H9 (cell line): ENCODE data around the gene NUDT8. TPM values are rescaled to one million over a fixed set of nuclear protein-coding genes. Genes with fewer than 3 reads are reported as not detected.
A peak's percentile ranks its signal among the peaks of the same experiment; 100 is the strongest.

Source experiments
- DNase-seq: peaks from one replicate; pipeline ENCODE4 v3.0.0-alpha.2; 2017
- H2AFZ ChIP-seq: one replicate; pipeline ENCODE4 v1.6.1; 2013; ENCODE audit warnings: mild to moderate bottlenecking, low read length, control low read depth, moderate library complexity
- H2AK5ac ChIP-seq: 2 replicates; pipeline ENCODE4 v1.6.1; 2013; ENCODE audit warnings: low read length, control low read depth, mixed read lengths; ENCODE audit not compliant: insufficient read length
- H2BK120ac ChIP-seq: one replicate; pipeline ENCODE4 v1.6.1; 2013; ENCODE audit warnings: low read depth, mild to moderate bottlenecking, low read length, control low read depth, inconsistent platforms; ENCODE audit not compliant: poor library complexity, severe bottlenecking
- H2BK12ac ChIP-seq: 2 replicates; pipeline ENCODE4 v1.6.1; 2013; ENCODE audit warnings: low read length, control low read depth, mixed read lengths, low read depth; ENCODE audit not compliant: insufficient read length
- H2BK15ac ChIP-seq: 2 replicates; pipeline ENCODE4 v1.6.1; 2013; ENCODE audit warnings: low read depth, low read length, control low read depth
- H2BK20ac ChIP-seq: one replicate; pipeline ENCODE4 v1.6.1; 2013; ENCODE audit warnings: low read depth, mild to moderate bottlenecking, low read length, control low read depth, inconsistent platforms; ENCODE audit not compliant: poor library complexity, severe bottlenecking
- H2BK5ac ChIP-seq: 2 replicates; pipeline ENCODE4 v1.6.1; 2013; ENCODE audit warnings: low read length, control low read depth, mixed read lengths; ENCODE audit not compliant: insufficient read length
- H3K14ac ChIP-seq: 2 replicates; pipeline ENCODE4 v1.6.1; 2013; ENCODE audit warnings: low read length, control low read depth; ENCODE audit not compliant: insufficient read depth
- H3K18ac ChIP-seq: 2 replicates; pipeline ENCODE4 v1.6.1; 2013; ENCODE audit warnings: low read depth, mild to moderate bottlenecking, mixed read lengths, low read length, control low read depth; ENCODE audit not compliant: insufficient read length
- H3K23ac ChIP-seq: 2 replicates; pipeline ENCODE4 v1.6.1; 2013; ENCODE audit warnings: low read length, control low read depth, mixed read lengths, low read depth; ENCODE audit not compliant: insufficient read length
- H3K23me2 ChIP-seq: 2 replicates; pipeline ENCODE4 v1.6.1; 2013; ENCODE audit warnings: low read depth, mild to moderate bottlenecking, mixed read lengths, low read length, control low read depth; ENCODE audit not compliant: insufficient read length, poor library complexity, severe bottlenecking
- H3K27ac ChIP-seq: 2 replicates; pipeline ENCODE4 v1.5.1; 2013; ENCODE audit warnings: low read length, control low read depth, mixed read lengths, low read depth; ENCODE audit not compliant: insufficient read length
- H3K27me3 ChIP-seq: 2 replicates; pipeline ENCODE4 v1.6.1; 2013; ENCODE audit warnings: low read length, control low read depth, inconsistent platforms; ENCODE audit not compliant: insufficient read depth
- H3K4ac ChIP-seq: 2 replicates; pipeline ENCODE4 v1.6.1; 2013; ENCODE audit warnings: low read depth, mild to moderate bottlenecking, control low read depth, inconsistent platforms, low read length, moderate library complexity
- H3K4me1 ChIP-seq: 2 replicates; pipeline ENCODE4 v1.6.1; 2013; ENCODE audit warnings: low read length, control low read depth, inconsistent platforms; ENCODE audit not compliant: insufficient read depth
- H3K4me2 ChIP-seq: 2 replicates; pipeline ENCODE4 v1.6.1; 2013; ENCODE audit warnings: low read length, control low read depth, mixed read lengths; ENCODE audit not compliant: insufficient read length, insufficient read depth
- H3K56ac ChIP-seq: 2 replicates; pipeline ENCODE4 v1.6.1; 2013; ENCODE audit warnings: low read depth, mild to moderate bottlenecking, mixed read lengths, low read length, control low read depth; ENCODE audit not compliant: insufficient read length
- H3K79me1 ChIP-seq: 2 replicates; pipeline ENCODE4 v1.6.1; 2013; ENCODE audit warnings: low read depth, mild to moderate bottlenecking, moderate library complexity, low read length, control low read depth, inconsistent platforms; ENCODE audit not compliant: insufficient read depth, poor library complexity, severe bottlenecking
- H3K79me2 ChIP-seq: 2 replicates; pipeline ENCODE4 v1.6.1; 2013; ENCODE audit warnings: low read length, control low read depth, inconsistent platforms; ENCODE audit not compliant: insufficient read depth
- H3K9ac ChIP-seq: 2 replicates; pipeline ENCODE4 v1.6.1; 2013; ENCODE audit warnings: low read length, control low read depth, mixed read lengths; ENCODE audit not compliant: insufficient read length; ENCODE audit errors: extremely low read depth
- H3K9me3 ChIP-seq: one replicate; pipeline ENCODE4 v1.6.1; 2013; ENCODE audit warnings: low read depth, low read length, inconsistent platforms; ENCODE audit not compliant: control insufficient read depth
- H3T11ph ChIP-seq: one replicate; pipeline ENCODE4 v1.6.1; 2013; ENCODE audit warnings: mild to moderate bottlenecking, low read length, control low read depth, inconsistent platforms
- H4K20me1 ChIP-seq: one replicate; pipeline ENCODE4 v1.6.1; 2013; ENCODE audit not compliant: control insufficient read depth, insufficient read length, insufficient read depth
- H4K5ac ChIP-seq: 2 replicates; pipeline ENCODE4 v1.6.1; 2013; ENCODE audit warnings: low read depth, mild to moderate bottlenecking, mixed read lengths, low read length, control low read depth; ENCODE audit not compliant: insufficient read length
- H4K8ac ChIP-seq: replicated peaks from 2 replicates; pipeline ENCODE4 v1.6.1; 2013; ENCODE audit warnings: low read length, control low read depth, mixed read lengths, low read depth; ENCODE audit not compliant: insufficient read length
- H4K91ac ChIP-seq: 2 replicates; pipeline ENCODE4 v1.6.1; 2013; ENCODE audit warnings: low read depth, mild to moderate bottlenecking, moderate library complexity, mixed read lengths, low read length, control low read depth; ENCODE audit not compliant: insufficient read length
- H3K27ac Mint-ChIP-seq, 3 experiments: 2 replicates in 2 of 3; 3 replicates in 1 of 3; pipeline ENCODE4 v1.8.0; 2020 to 2021; ENCODE audit warnings: mixed read lengths in 3 of 3, mild to moderate bottlenecking in 1 of 3, moderate library complexity in 1 of 3
- H3K27me3 Mint-ChIP-seq: 2 replicates; pipeline ENCODE4 v1.8.0; 2021; ENCODE audit warnings: low read depth, mild to moderate bottlenecking, moderate library complexity, mixed read lengths
- H3K36me3 Mint-ChIP-seq, 3 experiments: 2 replicates in 2 of 3; 3 replicates in 1 of 3; pipeline ENCODE4 v1.8.0; 2020 to 2021; ENCODE audit warnings: low read depth in 3 of 3, mixed read lengths in 3 of 3; ENCODE audit not compliant: insufficient read depth in 1 of 3
- H3K4me1 Mint-ChIP-seq, 2 experiments: 2 replicates each; pipeline ENCODE4 v1.8.0; 2020; ENCODE audit warnings: mixed read lengths in 2 of 2
- H3K4me3 Mint-ChIP-seq, 2 experiments: 2 replicates in 1 of 2; 3 replicates in 1 of 2; pipeline ENCODE4 v1.8.0; 2020 to 2021; ENCODE audit warnings: mild to moderate bottlenecking in 2 of 2, mixed read lengths in 2 of 2, moderate library complexity in 1 of 2
- H3K9me3 Mint-ChIP-seq, 2 experiments: 2 replicates in 1 of 2; 3 replicates in 1 of 2; pipeline ENCODE4 v1.8.0; 2020; ENCODE audit warnings: mild to moderate bottlenecking in 2 of 2, mixed read lengths in 2 of 2, moderate library complexity in 1 of 2
- CTCF ChIP-seq: fragments of 200-600 bp; sonication (generic); conservative IDR thresholded peaks from 3 replicates; pipeline ENCODE4 v1.8.0; 2021; ENCODE audit warnings: antibody characterized with exemption, mild to moderate bottlenecking
- WGBS: extraction: QIAGEN DNeasy Blood & Tissue Kit; methylation state at CpG from one replicate; pipeline ENCODE4 v1.1.7; 2013; ENCODE audit warnings: missing lambda C conversion rate, low lambda C conversion rate, mixed read lengths; ENCODE audit not compliant: insufficient read length; ENCODE audit errors: extremely low coverage; 5-methylcytosine and 5-hydroxymethylcytosine counted together
- total RNA-seq: library from RNA; stranded (reverse); gene quantifications from 2 replicates; pipeline ENCODE4 v1.2.1, GENCODE V29; 2021

The NUDT8 gene
- total RNA-seq, 1 experiment from 2014 or later = 6.5 TPM

GRCh38 chr11:67646535-67647336, 17.0 kb upstream of the NUDT8 start:
- H3K9me3 ChIP-seq = no peaks in the 10 kb centered on the region
- H3K56ac ChIP-seq = no peak overlapping the region
- peak overlapping the region in 1 of 2 experiments; percentile 8; a peak in 2 of 5 replicates for H3K4me3 Mint-ChIP-seq
- peaks cover 8 to 15% of the 10 kb centered on the region in 2 experiments for H3K4me1 Mint-ChIP-seq
- no peak overlapping the region for H3T11ph ChIP-seq
- H3K23ac ChIP-seq = no peak overlapping the region
- H3K79me1 ChIP-seq = no peaks in the 10 kb centered on the region
- no peaks in the 10 kb centered on the region; a peak in 1 of 7 replicates for H3K36me3 Mint-ChIP-seq
- H3K27me3 Mint-ChIP-seq = peaks cover 25% of the 10 kb centered on the region
- H3K9ac ChIP-seq = no peak overlapping the region
- no peak overlapping the region for H2BK15ac ChIP-seq
- H3K4ac ChIP-seq = no peak overlapping the region
- no peaks in the 10 kb centered on the region for H3K23me2 ChIP-seq
- H2BK20ac ChIP-seq = no peak overlapping the region
- H3K27me3 ChIP-seq = no peaks in the 10 kb centered on the region
- no peak overlapping the region for H2BK120ac ChIP-seq
- H4K91ac ChIP-seq = no peak overlapping the region
- no peaks in the 10 kb centered on the region for H3K79me2 ChIP-seq
- H4K20me1 ChIP-seq = no peaks in the 10 kb centered on the region
- H4K5ac ChIP-seq = no peak overlapping the region
- no peak overlapping the region for H2BK5ac ChIP-seq
- no peak overlapping the region for H2BK12ac ChIP-seq
- no peak overlapping the region for H3K18ac ChIP-seq
- H3K14ac ChIP-seq = no peak overlapping the region
- WGBS = no CpG with 5 or more reads among the region's 24 CpGs
- H3K27ac Mint-ChIP-seq = peak overlapping the region in 1 of 3 experiments; percentile 38; a peak in 2 of 7 replicates
- TF ChIP-seq CTCF = no peak
- H2AK5ac ChIP-seq = no peak overlapping the region
- peaks cover 0 to 3% of the 10 kb centered on the region in 2 experiments; a peak in 3 of 5 replicates for H3K9me3 Mint-ChIP-seq
- no peaks in the 10 kb centered on the region for H3K4me1 ChIP-seq
- DNase-seq = peak; percentile 23
- H4K8ac ChIP-seq = no peak overlapping the region
- H3K27ac ChIP-seq = no peak overlapping the region
- H2AFZ ChIP-seq = no peak overlapping the region
- no peak overlapping the region for H3K4me2 ChIP-seq
